ENCODE measurements around the gene ZSWIM9.
"Not testable (repeated sequence)": the region's sequence is repeated elsewhere in the genome, so short reads cannot be mapped to it uniquely, and the experiment has no call there.

DNA sequence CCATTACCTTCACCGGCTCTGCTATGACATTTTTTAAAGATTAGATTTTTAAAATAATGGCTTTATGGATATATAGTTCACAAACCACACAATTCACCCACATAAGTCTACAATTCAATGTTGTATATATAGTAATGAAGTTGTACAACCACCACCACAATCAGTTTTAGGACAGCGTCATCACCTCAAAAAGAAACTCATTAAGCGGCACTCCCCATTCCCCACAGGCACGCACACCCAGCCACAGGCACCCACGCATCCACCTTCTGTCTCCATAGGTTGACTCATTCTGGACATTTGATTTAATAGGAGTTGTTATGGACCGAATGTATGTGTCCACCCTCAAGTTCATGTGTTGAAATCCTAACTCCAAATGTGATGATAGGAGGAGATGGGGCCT, 71.3 kb downstream of the ZSWIM9 start:
- TF ChIP-seq, protein P1, sequence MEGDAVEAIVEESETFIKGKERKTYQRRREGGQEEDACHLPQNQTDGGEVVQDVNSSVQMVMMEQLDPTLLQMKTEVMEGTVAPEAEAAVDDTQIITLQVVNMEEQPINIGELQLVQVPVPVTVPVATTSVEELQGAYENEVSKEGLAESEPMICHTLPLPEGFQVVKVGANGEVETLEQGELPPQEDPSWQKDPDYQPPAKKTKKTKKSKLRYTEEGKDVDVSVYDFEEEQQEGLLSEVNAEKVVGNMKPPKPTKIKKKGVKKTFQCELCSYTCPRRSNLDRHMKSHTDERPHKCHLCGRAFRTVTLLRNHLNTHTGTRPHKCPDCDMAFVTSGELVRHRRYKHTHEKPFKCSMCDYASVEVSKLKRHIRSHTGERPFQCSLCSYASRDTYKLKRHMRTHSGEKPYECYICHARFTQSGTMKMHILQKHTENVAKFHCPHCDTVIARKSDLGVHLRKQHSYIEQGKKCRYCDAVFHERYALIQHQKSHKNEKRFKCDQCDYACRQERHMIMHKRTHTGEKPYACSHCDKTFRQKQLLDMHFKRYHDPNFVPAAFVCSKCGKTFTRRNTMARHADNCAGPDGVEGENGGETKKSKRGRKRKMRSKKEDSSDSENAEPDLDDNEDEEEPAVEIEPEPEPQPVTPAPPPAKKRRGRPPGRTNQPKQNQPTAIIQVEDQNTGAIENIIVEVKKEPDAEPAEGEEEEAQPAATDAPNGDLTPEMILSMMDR (conservative IDR thresholded peaks at IDR 0.05; ENCODE audit: low read depth, low read length) = not testable (repeated sequence)
- not testable (repeated sequence) for TF ChIP-seq EZH2 (IDR thresholded peaks at IDR 0.05; ENCODE audit: low read length, unreplicated experiment)

All from PC-3 (cell line).